Mammary epithelial cell (primary cell): ENCODE measurements around the gene COL23A1.

Source experiments
- EZH2 ChIP-seq: IDR thresholded peaks from 2 replicates; pipeline ENCODE4 v1.6.1; 2012; ENCODE audit warnings: low read length, inconsistent platforms, borderline replicate concordance
- TF ChIP-seq, protein P1 (sequence below), 2 donors: IDR thresholded peaks in 1 of 2; conservative IDR thresholded peaks in 1 of 2; 2 replicates each; pipeline ENCODE4 v1.5.1; 2011 to 2012; ENCODE audit warnings: inconsistent platforms in 2 of 2, low read length in 2 of 2, mild to moderate bottlenecking in 2 of 2, control low read depth in 1 of 2, low read depth in 1 of 2; ENCODE audit not compliant: insufficient read depth in 1 of 2; ENCODE audit errors: extremely low read depth in 1 of 2

DNA sequence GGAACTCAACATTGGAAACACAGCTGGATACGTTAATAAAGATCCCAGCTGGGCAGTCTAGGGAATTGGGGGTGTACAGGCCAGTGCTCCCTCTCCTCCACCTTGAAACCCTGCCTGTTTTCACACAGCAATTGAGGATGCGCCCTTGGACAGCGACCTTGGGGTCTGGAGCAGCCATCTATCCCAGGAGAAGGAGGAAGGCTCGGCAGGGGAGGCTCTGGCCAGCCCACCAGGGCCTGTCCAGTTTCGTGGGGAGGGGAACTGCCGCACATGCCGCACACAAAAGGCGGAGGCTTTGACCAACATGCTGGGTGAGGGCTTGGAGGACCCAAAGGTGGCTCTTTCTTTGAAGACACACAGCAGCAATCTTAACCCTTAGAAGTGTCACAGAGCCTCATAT lies 1.4 kb downstream of the COL23A1 start:
- TF ChIP-seq, protein P1, sequence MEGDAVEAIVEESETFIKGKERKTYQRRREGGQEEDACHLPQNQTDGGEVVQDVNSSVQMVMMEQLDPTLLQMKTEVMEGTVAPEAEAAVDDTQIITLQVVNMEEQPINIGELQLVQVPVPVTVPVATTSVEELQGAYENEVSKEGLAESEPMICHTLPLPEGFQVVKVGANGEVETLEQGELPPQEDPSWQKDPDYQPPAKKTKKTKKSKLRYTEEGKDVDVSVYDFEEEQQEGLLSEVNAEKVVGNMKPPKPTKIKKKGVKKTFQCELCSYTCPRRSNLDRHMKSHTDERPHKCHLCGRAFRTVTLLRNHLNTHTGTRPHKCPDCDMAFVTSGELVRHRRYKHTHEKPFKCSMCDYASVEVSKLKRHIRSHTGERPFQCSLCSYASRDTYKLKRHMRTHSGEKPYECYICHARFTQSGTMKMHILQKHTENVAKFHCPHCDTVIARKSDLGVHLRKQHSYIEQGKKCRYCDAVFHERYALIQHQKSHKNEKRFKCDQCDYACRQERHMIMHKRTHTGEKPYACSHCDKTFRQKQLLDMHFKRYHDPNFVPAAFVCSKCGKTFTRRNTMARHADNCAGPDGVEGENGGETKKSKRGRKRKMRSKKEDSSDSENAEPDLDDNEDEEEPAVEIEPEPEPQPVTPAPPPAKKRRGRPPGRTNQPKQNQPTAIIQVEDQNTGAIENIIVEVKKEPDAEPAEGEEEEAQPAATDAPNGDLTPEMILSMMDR (conservative IDR thresholded peaks at IDR 0.05 in 1 of 2, IDR thresholded peaks at IDR 0.05 in 1 of 2; ENCODE audit: extremely low read depth in 1 of 2, insufficient read depth in 1 of 2, low read depth in 1 of 2, low read length in 2 of 2): no peak
- no peak for TF ChIP-seq EZH2
